Astrocyte (in vitro differentiated cells and primary cell): ENCODE measurements around the gene CLIP2. TPM values are rescaled to one million over a fixed set of nuclear protein-coding genes. Genes with fewer than 3 reads are reported as not detected.

ENCODE experiments used
- DNase-seq: peaks from one replicate; pipeline ENCODE4 v3.0.0-alpha.2; 2010; ENCODE audit warnings: low read depth
- FAIRE-seq: peaks from 2 replicates; lab custom pipeline; 2011; peaks lifted over from hg19 to GRCh38; lab: Jason Lieb, UNC
- H2AFZ ChIP-seq: 2 replicates; pipeline ENCODE4 v1.6.0; 2012; ENCODE audit warnings: low read depth, low read length, inconsistent platforms
- H3K27ac ChIP-seq: 2 replicates; pipeline ENCODE4 v1.5.1; 2011; ENCODE audit warnings: low read depth, low read length, inconsistent platforms
- H3K27me3 ChIP-seq: 2 replicates; pipeline ENCODE4 v1.6.0; 2011; ENCODE audit warnings: low read length, inconsistent platforms; ENCODE audit not compliant: insufficient read depth
- H3K36me3 ChIP-seq: 2 replicates; pipeline ENCODE4 v1.5.1; 2011; ENCODE audit warnings: low read length, inconsistent platforms; ENCODE audit not compliant: insufficient read depth
- H3K4me1 ChIP-seq: 2 replicates; pipeline ENCODE4 v1.5.1; 2011; ENCODE audit warnings: low read length, inconsistent platforms; ENCODE audit not compliant: insufficient read depth
- H3K4me2 ChIP-seq: 2 replicates; pipeline ENCODE4 v1.6.0; 2012; ENCODE audit warnings: low read length, inconsistent platforms
- H3K4me3 ChIP-seq: 2 replicates; pipeline ENCODE4 v1.5.1; 2011; ENCODE audit warnings: low read depth, mild to moderate bottlenecking, low read length, inconsistent platforms; ENCODE audit not compliant: insufficient read depth
- H3K79me2 ChIP-seq: 2 replicates; pipeline ENCODE4 v1.6.0; 2012; ENCODE audit warnings: mild to moderate bottlenecking, low read length, inconsistent platforms; ENCODE audit not compliant: insufficient read depth
- H3K9ac ChIP-seq: 2 replicates; pipeline ENCODE4 v1.6.0; 2012; ENCODE audit warnings: mild to moderate bottlenecking, low read length, inconsistent platforms
- H3K9me3 ChIP-seq: 2 replicates; pipeline ENCODE4 v1.5.1; 2012; ENCODE audit warnings: low read depth, mild to moderate bottlenecking, low read length, inconsistent platforms; ENCODE audit not compliant: insufficient read depth
- H4K20me1 ChIP-seq: 2 replicates; pipeline ENCODE4 v1.6.0; 2012; ENCODE audit warnings: low read length, inconsistent platforms; ENCODE audit not compliant: insufficient read depth
- H3K27ac Mint-ChIP-seq: one replicate; pipeline ENCODE4 v1.8.0; 2021; ENCODE audit warnings: mild to moderate bottlenecking, mixed read lengths; ENCODE audit not compliant: unreplicated experiment
- H3K27me3 Mint-ChIP-seq: one replicate; pipeline ENCODE4 v1.8.0; 2021; ENCODE audit warnings: low read depth, mixed read lengths; ENCODE audit not compliant: unreplicated experiment
- H3K36me3 Mint-ChIP-seq: one replicate; pipeline ENCODE4 v1.8.0; 2021; ENCODE audit warnings: low read depth, mixed read lengths; ENCODE audit not compliant: unreplicated experiment
- H3K4me1 Mint-ChIP-seq: one replicate; pipeline ENCODE4 v1.8.0; 2021; ENCODE audit warnings: low read depth, mixed read lengths; ENCODE audit not compliant: unreplicated experiment
- H3K4me3 Mint-ChIP-seq: one replicate; pipeline ENCODE4 v1.8.0; 2021; ENCODE audit warnings: mild to moderate bottlenecking, moderate library complexity, mixed read lengths; ENCODE audit not compliant: unreplicated experiment
- H3K9me3 Mint-ChIP-seq: one replicate; pipeline ENCODE4 v1.8.0; 2021; ENCODE audit warnings: mild to moderate bottlenecking, mixed read lengths; ENCODE audit not compliant: unreplicated experiment
- EZH2 ChIP-seq: IDR thresholded peaks from 2 replicates; pipeline ENCODE4 v1.6.1; 2012; ENCODE audit warnings: mild to moderate bottlenecking, low read length, inconsistent platforms; ENCODE audit not compliant: insufficient read depth
- total RNA-seq: library from RNA; stranded (reverse); gene quantifications from 2 replicates; pipeline ENCODE4 v1.2.1, GENCODE V29; 2021
- TF ChIP-seq, protein P1 (sequence below): IDR thresholded peaks from 2 replicates; pipeline ENCODE4 v1.5.1; 2011; ENCODE audit warnings: low read depth, mild to moderate bottlenecking, inconsistent platforms, low read length, moderate library complexity; ENCODE audit not compliant: insufficient read depth

CLIP2 gene
- total RNA-seq, 1 donor from 2014 or later, result 31.4 TPM

- Mint-ChIP-seq H3K27me3 (no peaks in the 10 kb centered on the region), H3K9me3 (no peaks in the 10 kb centered on the region), H3K4me1 (peaks cover 6% of the 10 kb centered on the region), H3K36me3 (no peaks in the 10 kb centered on the region), H3K27ac (no peak overlapping the region), H3K4me3 (no peak overlapping the region)
- H3K27ac ChIP-seq, result no peak overlapping the region
- FAIRE-seq, result no peak
- H3K4me3 ChIP-seq, result no peak overlapping the region
- no peak overlapping the region for H3K9ac ChIP-seq
- H3K27me3 ChIP-seq, result no peaks in the 10 kb centered on the region
- no peak overlapping the region for H2AFZ ChIP-seq
- H3K9me3 ChIP-seq, result no peaks in the 10 kb centered on the region
- no peaks in the 10 kb centered on the region for H3K36me3 ChIP-seq
- H3K4me2 ChIP-seq, result no peak overlapping the region
- H3K4me1 ChIP-seq, result peaks cover 18% of the 10 kb centered on the region
- peaks cover 17% of the 10 kb centered on the region for H3K79me2 ChIP-seq
- TF ChIP-seq EZH2, result no peak
- TF ChIP-seq, protein P1, sequence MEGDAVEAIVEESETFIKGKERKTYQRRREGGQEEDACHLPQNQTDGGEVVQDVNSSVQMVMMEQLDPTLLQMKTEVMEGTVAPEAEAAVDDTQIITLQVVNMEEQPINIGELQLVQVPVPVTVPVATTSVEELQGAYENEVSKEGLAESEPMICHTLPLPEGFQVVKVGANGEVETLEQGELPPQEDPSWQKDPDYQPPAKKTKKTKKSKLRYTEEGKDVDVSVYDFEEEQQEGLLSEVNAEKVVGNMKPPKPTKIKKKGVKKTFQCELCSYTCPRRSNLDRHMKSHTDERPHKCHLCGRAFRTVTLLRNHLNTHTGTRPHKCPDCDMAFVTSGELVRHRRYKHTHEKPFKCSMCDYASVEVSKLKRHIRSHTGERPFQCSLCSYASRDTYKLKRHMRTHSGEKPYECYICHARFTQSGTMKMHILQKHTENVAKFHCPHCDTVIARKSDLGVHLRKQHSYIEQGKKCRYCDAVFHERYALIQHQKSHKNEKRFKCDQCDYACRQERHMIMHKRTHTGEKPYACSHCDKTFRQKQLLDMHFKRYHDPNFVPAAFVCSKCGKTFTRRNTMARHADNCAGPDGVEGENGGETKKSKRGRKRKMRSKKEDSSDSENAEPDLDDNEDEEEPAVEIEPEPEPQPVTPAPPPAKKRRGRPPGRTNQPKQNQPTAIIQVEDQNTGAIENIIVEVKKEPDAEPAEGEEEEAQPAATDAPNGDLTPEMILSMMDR, result no peak
- peaks cover 14% of the 10 kb centered on the region for H4K20me1 ChIP-seq
- no peak for DNase-seq
Observed at GRCh38 chr7:74286131-74286530, 3.1 kb upstream of the CLIP2 start.

GRCh38 chr7:74287303-74288033, 1.7 kb upstream of the CLIP2 start:
- H3K4me2 ChIP-seq, result no peak overlapping the region
- DNase-seq, result no peak
- H3K4me3 Mint-ChIP-seq, result no peak overlapping the region
- no peaks in the 10 kb centered on the region for H3K9me3 ChIP-seq
- H3K4me1 Mint-ChIP-seq, result peaks cover 6% of the 10 kb centered on the region
- H3K27me3 ChIP-seq, result no peaks in the 10 kb centered on the region
- H3K4me3 ChIP-seq, result no peak overlapping the region
- H4K20me1 ChIP-seq, result peaks cover 27% of the 10 kb centered on the region
- peaks cover under 1% of the 10 kb centered on the region for H3K36me3 Mint-ChIP-seq
- no peak overlapping the region for H3K9ac ChIP-seq
- H3K27ac ChIP-seq, result no peak overlapping the region
- peaks cover 30% of the 10 kb centered on the region for H3K79me2 ChIP-seq
- no peak overlapping the region for H3K27ac Mint-ChIP-seq
- no peaks in the 10 kb centered on the region for H3K9me3 Mint-ChIP-seq
- H3K36me3 ChIP-seq, result no peaks in the 10 kb centered on the region
- no peak overlapping the region for H2AFZ ChIP-seq
- TF ChIP-seq EZH2, result no peak
- TF ChIP-seq, protein P1, result no peak
- no peak for FAIRE-seq
- H3K4me1 ChIP-seq, result peaks cover 15% of the 10 kb centered on the region
- no peaks in the 10 kb centered on the region for H3K27me3 Mint-ChIP-seq
